Measurements from ENCODE around the gene SLC25A44. TPM values are rescaled to one million over a fixed set of nuclear protein-coding genes. Genes with fewer than 3 reads are reported as not detected.

Gene SLC25A44
- total RNA-seq, 1 experiment from 2014 or later: 40.2 TPM

DNA sequence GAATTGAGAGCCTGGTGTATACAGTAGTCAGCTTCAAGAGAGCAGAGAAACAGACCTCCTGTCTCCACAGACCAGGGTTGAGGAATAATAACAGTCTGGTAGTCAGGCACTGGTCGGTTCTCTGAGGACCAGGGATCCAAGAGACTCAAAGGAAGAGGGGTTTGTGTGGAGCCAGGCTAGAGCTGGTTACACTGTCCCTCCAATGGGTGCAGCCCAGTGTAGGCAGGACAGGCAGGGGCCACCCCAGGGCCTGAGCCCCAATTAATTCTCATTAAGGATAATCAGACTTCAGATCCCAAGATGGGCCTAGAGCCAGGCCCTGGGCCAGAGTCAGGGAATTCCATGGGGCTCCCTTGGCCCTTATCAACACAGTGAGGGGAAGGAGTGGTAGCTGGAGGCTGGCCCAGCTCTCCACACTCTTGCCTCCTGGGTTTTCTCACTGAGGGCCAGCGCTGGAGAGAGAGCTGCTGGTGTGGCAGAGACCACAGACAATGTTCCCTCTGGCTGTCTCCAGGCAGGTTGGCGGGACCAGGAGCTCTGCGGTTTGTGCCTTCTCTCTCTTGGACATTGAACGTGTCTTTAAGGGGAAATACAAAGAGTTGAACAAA, 31.4 kb upstream of the SLC25A44 start:
- H3K23ac ChIP-seq (ENCODE audit: insufficient read length, low read depth, low read length): no peak overlapping the region
- H3T11ph ChIP-seq (ENCODE audit: low read length): no peak overlapping the region
- no peak overlapping the region for H2BK15ac ChIP-seq (ENCODE audit: low read depth, low read length)
- Mint-ChIP-seq H3K36me3 (ENCODE audit: insufficient read depth in 1 of 3, low read depth in 3 of 3) (peaks cover 0 to 39% (median 14%) of the 10 kb centered on the region in 3 experiments; a peak in 5 of 7 replicates), H3K9me3 (no peaks in the 10 kb centered on the region), H3K27ac (peak overlapping the region in 1 of 3 experiments; percentile 68; a peak in 2 of 7 replicates), H3K4me3 (no peak overlapping the region), H3K4me1 (peaks cover 20 to 22% of the 10 kb centered on the region in 2 experiments), H3K27me3 (ENCODE audit: low read depth) (no peaks in the 10 kb centered on the region)
- TF ChIP-seq, protein P1, sequence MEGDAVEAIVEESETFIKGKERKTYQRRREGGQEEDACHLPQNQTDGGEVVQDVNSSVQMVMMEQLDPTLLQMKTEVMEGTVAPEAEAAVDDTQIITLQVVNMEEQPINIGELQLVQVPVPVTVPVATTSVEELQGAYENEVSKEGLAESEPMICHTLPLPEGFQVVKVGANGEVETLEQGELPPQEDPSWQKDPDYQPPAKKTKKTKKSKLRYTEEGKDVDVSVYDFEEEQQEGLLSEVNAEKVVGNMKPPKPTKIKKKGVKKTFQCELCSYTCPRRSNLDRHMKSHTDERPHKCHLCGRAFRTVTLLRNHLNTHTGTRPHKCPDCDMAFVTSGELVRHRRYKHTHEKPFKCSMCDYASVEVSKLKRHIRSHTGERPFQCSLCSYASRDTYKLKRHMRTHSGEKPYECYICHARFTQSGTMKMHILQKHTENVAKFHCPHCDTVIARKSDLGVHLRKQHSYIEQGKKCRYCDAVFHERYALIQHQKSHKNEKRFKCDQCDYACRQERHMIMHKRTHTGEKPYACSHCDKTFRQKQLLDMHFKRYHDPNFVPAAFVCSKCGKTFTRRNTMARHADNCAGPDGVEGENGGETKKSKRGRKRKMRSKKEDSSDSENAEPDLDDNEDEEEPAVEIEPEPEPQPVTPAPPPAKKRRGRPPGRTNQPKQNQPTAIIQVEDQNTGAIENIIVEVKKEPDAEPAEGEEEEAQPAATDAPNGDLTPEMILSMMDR (conservative IDR thresholded peaks at IDR 0.05): no peak
- no peak overlapping the region for H3K14ac ChIP-seq (ENCODE audit: insufficient read depth, low read length)
- H2AK5ac ChIP-seq (ENCODE audit: insufficient read length, low read length): no peak overlapping the region
- H4K91ac ChIP-seq (ENCODE audit: insufficient read length, low read depth, low read length): no peak overlapping the region
- no peak overlapping the region for H3K4ac ChIP-seq (ENCODE audit: low read depth, low read length)
- no peak overlapping the region for H3K18ac ChIP-seq (ENCODE audit: insufficient read length, low read depth, low read length)
- no peaks in the 10 kb centered on the region for H3K27me3 ChIP-seq (ENCODE audit: insufficient read depth, low read length)
- H2BK12ac ChIP-seq (ENCODE audit: insufficient read length, low read depth, low read length): no peak overlapping the region
- H2AFZ ChIP-seq (ENCODE audit: low read length): no peak overlapping the region
- H2BK5ac ChIP-seq (ENCODE audit: insufficient read length, low read length): no peak overlapping the region
- H4K20me1 ChIP-seq (ENCODE audit: control insufficient read depth, insufficient read depth, insufficient read length): no peaks in the 10 kb centered on the region
- no peak overlapping the region for H3K9ac ChIP-seq (ENCODE audit: extremely low read depth, insufficient read length, low read length)
- H2BK20ac ChIP-seq (ENCODE audit: low read depth, low read length, poor library complexity, severe bottlenecking): no peak overlapping the region
- H3K79me1 ChIP-seq (ENCODE audit: insufficient read depth, low read depth, low read length, poor library complexity, severe bottlenecking): no peaks in the 10 kb centered on the region
- H2BK120ac ChIP-seq (ENCODE audit: low read depth, low read length, poor library complexity, severe bottlenecking): no peak overlapping the region
- H3K4me1 ChIP-seq (ENCODE audit: insufficient read depth, low read length): no peaks in the 10 kb centered on the region; the same call in 1 of the 2 replicates
- no CpG with 5 or more reads among the region's 5 CpGs for WGBS (ENCODE audit: extremely low coverage, insufficient read length, low lambda C conversion rate)
- H3K56ac ChIP-seq (ENCODE audit: insufficient read length, low read depth, low read length): no peak overlapping the region
- no peak overlapping the region for H3K27ac ChIP-seq (ENCODE audit: insufficient read length, low read depth, low read length)
- H3K4me2 ChIP-seq (ENCODE audit: insufficient read depth, insufficient read length, low read length): no peak overlapping the region
- no peaks in the 10 kb centered on the region for H3K79me2 ChIP-seq (ENCODE audit: insufficient read depth, low read length)
- no peak overlapping the region for H4K5ac ChIP-seq (ENCODE audit: insufficient read length, low read depth, low read length)
- peaks cover 5% of the 10 kb centered on the region for H3K23me2 ChIP-seq (ENCODE audit: insufficient read length, low read depth, low read length, poor library complexity, severe bottlenecking)
- H3K9me3 ChIP-seq (ENCODE audit: control insufficient read depth, low read depth, low read length): no peaks in the 10 kb centered on the region
- DNase-seq: no peak
- H4K8ac ChIP-seq (replicated peaks; ENCODE audit: insufficient read length, low read depth, low read length): no peak overlapping the region

All from H9 (cell line).